ENCODE data around the gene CDC7.
"Not testable (repeated sequence)": the region's sequence is repeated elsewhere in the genome, so short reads cannot be mapped to it uniquely, and the experiment has no call there.

CDC7 gene

GRCh38 chr1:91513160-91513559 is 12.5 kb downstream of the CDC7 start:
- Histone ChIP-seq H3F3A (ENCODE audit: control insufficient read depth, insufficient read depth) (peaks cover 13% of the 10 kb centered on the region), H3K27me3 (ENCODE audit: control insufficient read depth, low read length) (no peaks in the 10 kb centered on the region), H3K4me1 (ENCODE audit: control insufficient read depth, low read length) (no peaks in the 10 kb centered on the region), H3K4me2 (ENCODE audit: low read length) (no peak overlapping the region), H4K20me1 (ENCODE audit: control insufficient read depth, insufficient read depth, low read depth, low read length) (no peaks in the 10 kb centered on the region), H3K4me3 (ENCODE audit: low read length) (no peak overlapping the region), H3K36me3 (ENCODE audit: control insufficient read depth, low read length) (peaks cover 98% of the 10 kb centered on the region), H3K9me3 (ENCODE audit: control insufficient read depth, insufficient read depth, low read length) (no peaks in the 10 kb centered on the region), H3K27ac (ENCODE audit: low read depth, low read length) (no peak overlapping the region), H3K79me2 (ENCODE audit: control insufficient read depth, low read length) (peaks cover 16% of the 10 kb centered on the region), H3K9me2 (replicated peaks; ENCODE audit: control insufficient read depth, low read length) (no peaks in the 10 kb centered on the region)
- TF ChIP-seq CTCF (IDR thresholded peaks at IDR 0.05; ENCODE audit: low read depth, low read length, poor library complexity, severe bottlenecking) (no peak), EZH2phosphoT487 (IDR thresholded peaks at IDR 0.05; ENCODE audit: borderline replicate concordance, low read length) (no peak)

- Histone ChIP-seq H3K9me2 (replicated peaks; ENCODE audit: control insufficient read depth, low read length) (no peaks in the 10 kb centered on the region), H3K9me3 (ENCODE audit: control insufficient read depth, insufficient read depth, low read length) (no peaks in the 10 kb centered on the region), H3K79me2 (ENCODE audit: control insufficient read depth, low read length) (peaks cover 12% of the 10 kb centered on the region), H4K20me1 (ENCODE audit: control insufficient read depth, insufficient read depth, low read depth, low read length) (no peaks in the 10 kb centered on the region), H3K4me1 (ENCODE audit: control insufficient read depth, low read length) (no peaks in the 10 kb centered on the region), H3K4me3 (ENCODE audit: low read length) (no peak overlapping the region), H3F3A (ENCODE audit: control insufficient read depth, insufficient read depth) (peaks cover 11% of the 10 kb centered on the region), H3K27me3 (ENCODE audit: control insufficient read depth, low read length) (no peaks in the 10 kb centered on the region), H3K4me2 (ENCODE audit: low read length) (no peak overlapping the region), H3K36me3 (ENCODE audit: control insufficient read depth, low read length) (peaks cover 97% of the 10 kb centered on the region), H3K27ac (ENCODE audit: low read depth, low read length) (no peak overlapping the region)
- no peak for TF ChIP-seq CTCF (IDR thresholded peaks at IDR 0.05; ENCODE audit: low read depth, low read length, poor library complexity, severe bottlenecking)
- TF ChIP-seq EZH2phosphoT487 (IDR thresholded peaks at IDR 0.05; ENCODE audit: borderline replicate concordance, low read length): no peak
These were observed 13.1 kb downstream of the CDC7 start for GRCh38 chr1:91513706-91514105.

- no peaks in the 10 kb centered on the region for H3K9me2 ChIP-seq (replicated peaks; ENCODE audit: control insufficient read depth, low read length)
These were observed 15.3 kb downstream of the CDC7 start for GRCh38 chr1:91515994-91516393.

GRCh38 chr1:91516605-91517004 is 16.0 kb downstream of the CDC7 start:
- not testable (repeated sequence) for H3K4me2 ChIP-seq (ENCODE audit: low read length); H3K27me3 ChIP-seq (ENCODE audit: control insufficient read depth, low read length); H3K9me2 ChIP-seq (replicated peaks; ENCODE audit: control insufficient read depth, low read length); H3K4me1 ChIP-seq (ENCODE audit: control insufficient read depth, low read length); H3K4me3 ChIP-seq (ENCODE audit: low read length); H3F3A ChIP-seq (ENCODE audit: control insufficient read depth, insufficient read depth); H3K27ac ChIP-seq (ENCODE audit: low read depth, low read length); H4K20me1 ChIP-seq (ENCODE audit: control insufficient read depth, insufficient read depth, low read depth, low read length); H3K79me2 ChIP-seq (ENCODE audit: control insufficient read depth, low read length); H3K9me3 ChIP-seq (ENCODE audit: control insufficient read depth, insufficient read depth, low read length)
- peaks cover 90% of the 10 kb centered on the region for H3K36me3 ChIP-seq (ENCODE audit: control insufficient read depth, low read length)

More at GRCh38 chr1:91515994-91516393, 15.3 kb downstream of the CDC7 start:
- Histone ChIP-seq H3K4me1 (ENCODE audit: control insufficient read depth, low read length) (no peaks in the 10 kb centered on the region), H3K27me3 (ENCODE audit: control insufficient read depth, low read length) (no peaks in the 10 kb centered on the region), H4K20me1 (ENCODE audit: control insufficient read depth, insufficient read depth, low read depth, low read length) (no peaks in the 10 kb centered on the region), H3K9me3 (ENCODE audit: control insufficient read depth, insufficient read depth, low read length) (no peaks in the 10 kb centered on the region), H3K27ac (ENCODE audit: low read depth, low read length) (no peak overlapping the region), H3K36me3 (ENCODE audit: control insufficient read depth, low read length) (peaks cover 90% of the 10 kb centered on the region), H3K4me2 (ENCODE audit: low read length) (no peak overlapping the region), H3K4me3 (ENCODE audit: low read length) (no peak overlapping the region), H3K79me2 (ENCODE audit: control insufficient read depth, low read length) (peaks cover 4% of the 10 kb centered on the region), H3F3A (ENCODE audit: control insufficient read depth, insufficient read depth) (no peaks in the 10 kb centered on the region; the same call in 1 of the 2 replicates)
- no peak for TF ChIP-seq CTCF (IDR thresholded peaks at IDR 0.05; ENCODE audit: low read depth, low read length, poor library complexity, severe bottlenecking)
- no peak for TF ChIP-seq EZH2phosphoT487 (IDR thresholded peaks at IDR 0.05; ENCODE audit: borderline replicate concordance, low read length)

- H3K36me3 ChIP-seq (ENCODE audit: control insufficient read depth, low read length): peaks cover 87% of the 10 kb centered on the region
- H3K9me3 ChIP-seq (ENCODE audit: control insufficient read depth, insufficient read depth, low read length); H3K79me2 ChIP-seq (ENCODE audit: control insufficient read depth, low read length); H4K20me1 ChIP-seq (ENCODE audit: control insufficient read depth, insufficient read depth, low read depth, low read length); H3K4me1 ChIP-seq (ENCODE audit: control insufficient read depth, low read length); H3K4me3 ChIP-seq (ENCODE audit: low read length); H3K27me3 ChIP-seq (ENCODE audit: control insufficient read depth, low read length); H3K9me2 ChIP-seq (replicated peaks; ENCODE audit: control insufficient read depth, low read length); H3F3A ChIP-seq (ENCODE audit: control insufficient read depth, insufficient read depth); H3K4me2 ChIP-seq (ENCODE audit: low read length); H3K27ac ChIP-seq (ENCODE audit: low read depth, low read length): not testable (repeated sequence)
These were observed 18.5 kb downstream of the CDC7 start for GRCh38 chr1:91519167-91519566.
